K562 (cell line): ENCODE measurements around the gene JPH4. TPM values are rescaled to one million over a fixed set of nuclear protein-coding genes. Genes with fewer than 3 reads are reported as not detected.

Experiments
- ATAC-seq: fragments of 200-7000 bp; cut with Tn5 transposase; 3 replicates; pipeline ENCODE4 v1.9.1; 2020; ENCODE audit warnings: moderate library complexity
- BruUV-seq: library from RNA; stranded (reverse); fragments of 400-500 nt; replicated peaks from 2 replicates; lab custom pipeline; 2021; lab: Mats Ljungman, UMichigan
- CTCF ChIA-PET: fragments of 300-600 bp; formaldehyde crosslinking; extraction: SDS; loops from one replicate; lab custom pipeline; 2021; ENCODE audit warnings: low intra/inter-chr PET ratio; lab: Yijun Ruan, JAX
- POLR2A ChIA-PET: fragments of 300-600, 350-650 bp; sonication (Branson Sonifier 250); formaldehyde crosslinking; extraction: SDS; loops from one replicate; lab custom pipeline; 2021; ENCODE audit warnings: antibody characterized with exemption, inconsistent platforms; lab: Yijun Ruan, JAX
- DNase-seq, 4 experiments: peaks; one replicate each; pipeline versions ENCODE4 v3.0.0 to v3.0.0-alpha.2; 2011 to 2018; ENCODE audit warnings: low spot score in 3 of 4, mixed read lengths in 3 of 4; ENCODE audit errors: extremely low read depth in 1 of 4
- FAIRE-seq: peaks from 2 replicates; lab custom pipeline; 2011; peaks lifted over from hg19 to GRCh38; lab: Jason Lieb, UNC
- H2AFZ ChIP-seq: 2 replicates; pipeline ENCODE4 v1.6.0; 2011; ENCODE audit warnings: low read depth, low read length, control low read depth, inconsistent platforms
- H3K27ac ChIP-seq: fragments of 200-600 bp; 3 replicates; pipeline ENCODE4 v1.8.0; 2011; ENCODE audit warnings: low read depth, mild to moderate bottlenecking, control low read depth, inconsistent platforms, low read length, moderate library complexity, mixed read lengths; ENCODE audit errors: extremely low read depth
- H3K27me3 ChIP-seq, 2 experiments: fragments of 300-600 bp in 1 of 2; 2 replicates in 1 of 2; 3 replicates in 1 of 2; pipeline versions ENCODE4 v1.6.0 to v1.8.0; 2011; ENCODE audit warnings: inconsistent platforms in 2 of 2, low read length in 2 of 2, mild to moderate bottlenecking in 1 of 2, mixed read lengths in 1 of 2, moderate library complexity in 1 of 2; ENCODE audit not compliant: control insufficient read depth in 2 of 2, insufficient read depth in 2 of 2
- H3K36me3 ChIP-seq: fragments of 300-600 bp; 3 replicates; pipeline ENCODE4 v1.8.0; 2011; ENCODE audit warnings: mild to moderate bottlenecking, low read length, inconsistent platforms; ENCODE audit not compliant: control insufficient read depth, insufficient read depth
- H3K4me1 ChIP-seq, 2 experiments: fragments of 200-600 bp in 1 of 2; replicated peaks in 1 of 2; 2 replicates in 1 of 2; 3 replicates in 1 of 2; pipeline versions ENCODE4 v1.5.1 to v1.8.0; 2011; ENCODE audit warnings: inconsistent platforms in 2 of 2, low read length in 2 of 2, mild to moderate bottlenecking in 1 of 2, mixed read lengths in 1 of 2, moderate library complexity in 1 of 2; ENCODE audit not compliant: control insufficient read depth in 2 of 2, insufficient read depth in 2 of 2
- H3K4me2 ChIP-seq: 2 replicates; pipeline ENCODE4 v1.6.1; 2011; ENCODE audit warnings: low read length, control low read depth, inconsistent platforms, mixed read lengths; ENCODE audit not compliant: insufficient read depth
- H3K4me3 ChIP-seq: fragments of 200-600 bp; sonication (generic), shearing (Covaris generic); 2 replicates; pipeline ENCODE4 v1.5.1; 2016; ENCODE audit warnings: control low read depth, inconsistent platforms
- H3K79me2 ChIP-seq: fragments of 200-600 bp; 3 replicates; pipeline ENCODE4 v1.8.0; 2011; ENCODE audit warnings: low read length, inconsistent platforms; ENCODE audit not compliant: control insufficient read depth, insufficient read depth
- H3K9ac ChIP-seq, 2 experiments: 2 replicates each; pipeline versions ENCODE4 v1.6.0 to v1.6.1; 2011; ENCODE audit warnings: low read depth in 2 of 2, low read length in 2 of 2, control low read depth in 1 of 2, inconsistent platforms in 1 of 2, mild to moderate bottlenecking in 1 of 2, mixed read lengths in 1 of 2; ENCODE audit not compliant: insufficient read depth in 1 of 2
- H3K9me1 ChIP-seq: one replicate; pipeline ENCODE4 v1.6.0; 2011; ENCODE audit warnings: inconsistent platforms, mild to moderate bottlenecking, low read length, moderate library complexity; ENCODE audit not compliant: control insufficient read depth, insufficient read depth
- H3K9me3 ChIP-seq: replicated peaks from 2 replicates; pipeline ENCODE4 v1.5.1; 2011; ENCODE audit warnings: low read depth, low read length, inconsistent platforms; ENCODE audit not compliant: control insufficient read depth, insufficient read depth
- H4K20me1 ChIP-seq: replicated peaks from 2 replicates; pipeline ENCODE4 v1.6.1; 2011; ENCODE audit warnings: low read length, inconsistent platforms, mixed read lengths; ENCODE audit not compliant: control insufficient read depth, insufficient read depth
- ESRRA ChIP-seq: fragments of 450-650 bp; IDR thresholded peaks from 2 replicates; pipeline ENCODE4 v1.6.1; 2014; ENCODE audit warnings: low read depth, mild to moderate bottlenecking, moderate library complexity, borderline replicate concordance
- MYBL2 ChIP-seq, 2 experiments: fragments of 450-650 bp in 1 of 2; sonication (generic) in 1 of 2; formaldehyde crosslinking in 1 of 2; IDR thresholded peaks; 2 replicates each; pipeline versions ENCODE4 v1.6.1 to v1.8.1; 2017 to 2022; ENCODE audit warnings: borderline replicate concordance in 1 of 2, inconsistent platforms in 1 of 2, low read depth in 1 of 2, mild to moderate bottlenecking in 1 of 2, missing genetic modification reagents in 1 of 2, moderate library complexity in 1 of 2
- POLR2AphosphoS5 ChIP-seq: IDR thresholded peaks from 2 replicates; pipeline ENCODE4 v1.6.1; 2011; ENCODE audit warnings: mild to moderate bottlenecking, low read depth, low read length, moderate library complexity; ENCODE audit not compliant: control insufficient read depth, insufficient read depth
- POLR2B ChIP-seq: fragments of 450-650 bp; IDR thresholded peaks from 2 replicates; pipeline ENCODE4 v1.6.1; 2018; ENCODE audit warnings: low read depth; ENCODE audit not compliant: partially characterized antibody
- RBBP5 ChIP-seq: fragments of 200-600 bp; sonication (generic); IDR thresholded peaks from 2 replicates; pipeline ENCODE4 v1.6.1; 2012; ENCODE audit warnings: borderline replicate concordance, mild to moderate bottlenecking, low read length, control low read depth, inconsistent platforms; ENCODE audit not compliant: insufficient read depth, poor library complexity, severe bottlenecking
- XRCC5 ChIP-seq: fragments of 200-400 bp; formaldehyde crosslinking; IDR thresholded peaks from 2 replicates; pipeline ENCODE4 v1.6.1; 2017; ENCODE audit warnings: low read depth, mild to moderate bottlenecking, low read length
- ZBTB9 ChIP-seq: fragments of 450-650 bp; formaldehyde crosslinking; IDR thresholded peaks from 2 replicates; pipeline ENCODE4 v1.4.0; 2020; ENCODE audit warnings: mild to moderate bottlenecking, moderate library complexity
- ZNF165 ChIP-seq: fragments of 250-450 bp; sonication (Bioruptor Pico); IDR thresholded peaks from 2 replicates; pipeline ENCODE4 v1.4.0; 2020; ENCODE audit warnings: borderline replicate concordance
- WGBS: fragments of 100-300 bp; shearing (Covaris generic); methylation state at CpG from one replicate; pipeline ENCODE4 v1.1.6; 2016; ENCODE audit warnings: low coverage, mixed read lengths; ENCODE audit not compliant: insufficient coverage; ENCODE audit errors: missing lambda C conversion rate; 5-methylcytosine and 5-hydroxymethylcytosine counted together
- in situ Hi-C: fragments of 300-500 bp; cut with MboI; formaldehyde crosslinking; loops from 4 replicates; pipeline ENCODE4 v1.15.0; 2018; ENCODE audit warnings: inconsistent platforms, mixed read lengths
- intact Hi-C: fragments of 100-400 bp; cut with micrococcal nuclease; formaldehyde crosslinking; loops from 2 replicates; pipeline ENCODE4 v1.14.2; 2022
- polyA plus RNA-seq, 8 experiments: library from polyadenylated mRNA; depleted of rRNA in 4 of 8; stranded (reverse) in 5 of 8; unstranded in 3 of 8; fragments of >200 nt; fragmentation: Nextera tagmentation in 2 of 8; fragmentation: Illumina TruSeq in 1 of 8; extraction: Ambion mirVana in 2 of 8; extraction: Trizol in 1 of 8; gene quantifications; 2 replicates each; pipeline versions ENCODE4 v1.2.1 to v1.2.3, GENCODE V29; 2011 to 2014; ENCODE audit warnings: inconsistent platforms in 1 of 8, missing spikeins in 1 of 8
- total RNA-seq, 7 experiments: library from RNA; depleted of rRNA in 6 of 7; stranded (reverse); fragments of >200 nt in 6 of 7; fragmentation: Illumina TruSeq in 2 of 7; extraction: Trizol in 2 of 7; gene quantifications; 2 replicates each; pipeline versions ENCODE4 v1.2.1 to v1.2.3, GENCODE V29; 2011 to 2021; ENCODE audit warnings: low replicate concordance in 1 of 7

The JPH4 gene
- total and polyA plus RNA-seq, 9 of the 15 experiments (the other 6 are each of a cell fraction or from before 2014, with no cell fraction given): 0.04 to 0.13 (median 0.06) TPM; not detected in 5

GRCh38 chr14:23617539-23617938 is 38.9 kb upstream of the JPH4 start (continued):
- TF ChIP-seq MYBL2 (IDR thresholded peaks at IDR 0.05; ENCODE audit: low read depth) (no peak), MYBL2 (CRISPR knock-in tag; IDR thresholded peaks at IDR 0.05; ENCODE audit: borderline replicate concordance) (no peak), POLR2AphosphoS5 (no peak), XRCC5 (no peak), ZNF165 (CRISPR knock-in tag) (no peak), ESRRA (no peak), RBBP5 (no peak), POLR2B (no peak)

GRCh38 chr14:23615856-23616255 is 37.3 kb upstream of the JPH4 start:
- 0% methylated on average over 5 of the region's 5 CpGs for WGBS
- in situ Hi-C loops: no loop called here

More at GRCh38 chr14:23615856-23616255, 37.3 kb upstream of the JPH4 start:
- H3K79me2 ChIP-seq: no peaks in the 10 kb centered on the region
- peaks cover 0 to 4% of the 10 kb centered on the region in 2 experiments; a peak in 1 of 5 replicates for H3K27me3 ChIP-seq
- no peak overlapping the region for H3K4me3 ChIP-seq
- H3K4me1 ChIP-seq: peaks cover 0 to 2% of the 10 kb centered on the region in 2 experiments; a peak in 1 of 5 replicates
- POLR2A ChIA-PET: no interaction called here
- H3K36me3 ChIP-seq: no peaks in the 10 kb centered on the region
- no TSS peak for BruUV-seq
- DNase-seq: no peak
- H2AFZ ChIP-seq: no peak overlapping the region
- no peak for TF ChIP-seq ZBTB9 (CRISPR knock-in tag)
- no peaks in the 10 kb centered on the region for H3K9me3 ChIP-seq
- FAIRE-seq: no peak
- intact Hi-C loops: no loop called here
- H3K27ac ChIP-seq: no peak overlapping the region
- no peak overlapping the region for H3K4me2 ChIP-seq
- H3K9me1 ChIP-seq: no peaks in the 10 kb centered on the region
- no peaks in the 10 kb centered on the region for H4K20me1 ChIP-seq
- no peak overlapping the region for H3K9ac ChIP-seq
- CTCF ChIA-PET: no interaction called here
- no peak for ATAC-seq
